Neural progenitor cell (in vitro differentiated cells): ENCODE measurements around the gene GPRIN3. TPM values are rescaled to one million over a fixed set of nuclear protein-coding genes. Genes with fewer than 3 reads are reported as not detected.

Experiments used
- DNase-seq: peaks from one replicate; pipeline ENCODE4 v3.0.0-alpha.2; 2016; ENCODE audit warnings: low spot score
- H2AFZ ChIP-seq: fragments of 200-600 bp; sonication (generic); replicated peaks from 2 replicates; pipeline ENCODE4 v1.6.1; 2016; ENCODE audit warnings: antibody characterized with exemption
- H3F3A ChIP-seq: fragments of 200-600 bp; sonication (generic); 2 replicates; pipeline ENCODE4 v1.6.1; 2016; ENCODE audit warnings: antibody characterized with exemption, low read depth
- H3K27ac ChIP-seq: fragments of 200-600 bp; sonication (generic); 2 replicates; pipeline ENCODE4 v1.5.1; 2016; ENCODE audit warnings: mild to moderate bottlenecking
- H3K27me3 ChIP-seq: fragments of 200-600 bp; sonication (generic); 2 replicates; pipeline ENCODE4 v1.6.1; 2016; ENCODE audit warnings: mild to moderate bottlenecking, moderate library complexity
- H3K36me3 ChIP-seq: fragments of 200-600 bp; sonication (generic); 2 replicates; pipeline ENCODE4 v1.5.1; 2016
- H3K4me1 ChIP-seq: fragments of 200-600 bp; sonication (generic); 2 replicates; pipeline ENCODE4 v1.6.1; 2016; ENCODE audit warnings: mixed run types
- H3K4me2 ChIP-seq: fragments of 200-600 bp; sonication (generic); 2 replicates; pipeline ENCODE4 v1.6.1; 2016
- H3K4me3 ChIP-seq: fragments of 200-600 bp; sonication (generic); 2 replicates; pipeline ENCODE4 v1.5.1; 2016
- H3K79me2 ChIP-seq: fragments of 200-600 bp; sonication (generic); 2 replicates; pipeline ENCODE4 v1.6.1; 2016; ENCODE audit warnings: low read depth
- H3K9ac ChIP-seq: fragments of 200-600 bp; sonication (generic); 2 replicates; pipeline ENCODE4 v1.6.1; 2016
- H3K9me3 ChIP-seq: fragments of 200-600 bp; sonication (generic); 2 replicates; pipeline ENCODE4 v1.5.1; 2016; ENCODE audit warnings: low read depth
- H4K20me1 ChIP-seq: fragments of 200-600 bp; sonication (generic); 2 replicates; pipeline ENCODE4 v1.6.1; 2016; ENCODE audit warnings: low read depth
- H3K27ac Mint-ChIP-seq: 3 replicates; pipeline ENCODE4 v1.8.0; 2021; ENCODE audit warnings: mixed read lengths
- H3K27me3 Mint-ChIP-seq: 2 replicates; pipeline ENCODE4 v1.8.0; 2022; ENCODE audit warnings: low read depth, mild to moderate bottlenecking, inconsistent platforms, moderate library complexity, mixed read lengths; ENCODE audit not compliant: insufficient read depth
- H3K36me3 Mint-ChIP-seq: 3 replicates; pipeline ENCODE4 v1.8.0; 2021; ENCODE audit warnings: mixed read lengths
- H3K4me1 Mint-ChIP-seq: 3 replicates; pipeline ENCODE4 v1.8.0; 2021; ENCODE audit warnings: mixed read lengths
- H3K4me3 Mint-ChIP-seq: 3 replicates; pipeline ENCODE4 v1.8.0; 2021; ENCODE audit warnings: mild to moderate bottlenecking, moderate library complexity, mixed read lengths
- H3K9me3 Mint-ChIP-seq: 3 replicates; pipeline ENCODE4 v1.8.0; 2020; ENCODE audit warnings: mixed read lengths
- CTCF ChIP-seq: fragments of 200-600 bp; sonication (generic); IDR thresholded peaks from 2 replicates; pipeline ENCODE4 v1.5.1; 2017; ENCODE audit warnings: antibody characterized with exemption, mild to moderate bottlenecking
- EZH2 ChIP-seq: fragments of 200-600 bp; sonication (generic); IDR thresholded peaks from 2 replicates; pipeline ENCODE4 v1.6.1; 2017; ENCODE audit warnings: antibody characterized with exemption, mild to moderate bottlenecking, moderate library complexity
- EZH2phosphoT487 ChIP-seq: fragments of 200-600 bp; sonication (generic); IDR thresholded peaks from 2 replicates; pipeline ENCODE4 v1.6.1; 2017; ENCODE audit warnings: antibody characterized with exemption
- total RNA-seq: library from RNA; depleted of rRNA; stranded (reverse); fragments of >200 nt; gene quantifications from 2 replicates; pipeline ENCODE4 v1.2.3, GENCODE V29; 2015; ENCODE audit warnings: low replicate concordance

Gene GPRIN3
- total RNA-seq, 1 donor from 2014 or later, result 0.15 TPM

- H3K27me3 Mint-ChIP-seq, result no peaks in the 10 kb centered on the region
- no peaks in the 10 kb centered on the region for H3K9me3 Mint-ChIP-seq
- Histone ChIP-seq H3K79me2 (no peaks in the 10 kb centered on the region), H3K27ac (no peak overlapping the region), H3K4me1 (no peaks in the 10 kb centered on the region), H3F3A (no peaks in the 10 kb centered on the region), H3K4me3 (no peak overlapping the region), H3K9ac (no peak overlapping the region), H3K27me3 (no peaks in the 10 kb centered on the region), H4K20me1 (no peaks in the 10 kb centered on the region), H3K4me2 (no peak overlapping the region), H3K9me3 (no peaks in the 10 kb centered on the region), H2AFZ (no peak overlapping the region), H3K36me3 (no peaks in the 10 kb centered on the region)
- no peak for DNase-seq
- H3K27ac Mint-ChIP-seq, result no peak overlapping the region
- H3K4me1 Mint-ChIP-seq, result no peaks in the 10 kb centered on the region
- no peaks in the 10 kb centered on the region for H3K36me3 Mint-ChIP-seq
- TF ChIP-seq EZH2 (no peak), EZH2phosphoT487 (no peak), CTCF (no peak)
- H3K4me3 Mint-ChIP-seq, result no peak overlapping the region
These were observed 29.3 kb upstream of the GPRIN3 start for GRCh38 chr4:89336818-89337420.

- Histone ChIP-seq H3K4me2 (no peak overlapping the region), H3K27ac (no peak overlapping the region), H3F3A (no peaks in the 10 kb centered on the region), H3K4me3 (no peak overlapping the region), H3K79me2 (no peaks in the 10 kb centered on the region), H4K20me1 (no peaks in the 10 kb centered on the region), H3K9me3 (no peaks in the 10 kb centered on the region), H3K9ac (no peak overlapping the region), H2AFZ (no peak overlapping the region), H3K27me3 (no peaks in the 10 kb centered on the region), H3K4me1 (no peaks in the 10 kb centered on the region), H3K36me3 (no peaks in the 10 kb centered on the region)
- TF ChIP-seq EZH2phosphoT487 (no peak), CTCF (no peak), EZH2 (no peak)
- Mint-ChIP-seq H3K4me3 (no peak overlapping the region), H3K4me1 (no peaks in the 10 kb centered on the region), H3K27ac (no peak overlapping the region), H3K27me3 (peaks cover 2% of the 10 kb centered on the region), H3K9me3 (no peaks in the 10 kb centered on the region), H3K36me3 (no peaks in the 10 kb centered on the region)
- DNase-seq, result no peak
These were observed 27.2 kb upstream of the GPRIN3 start for GRCh38 chr4:89334830-89335229.

GRCh38 chr4:89334311-89334710 lies 26.7 kb upstream of the GPRIN3 start:
- Histone ChIP-seq H3K4me1 (no peaks in the 10 kb centered on the region), H4K20me1 (no peaks in the 10 kb centered on the region), H3K9ac (no peak overlapping the region), H3F3A (no peaks in the 10 kb centered on the region), H3K9me3 (no peaks in the 10 kb centered on the region), H3K79me2 (no peaks in the 10 kb centered on the region), H3K4me2 (no peak overlapping the region), H3K36me3 (no peaks in the 10 kb centered on the region), H3K27ac (no peak overlapping the region), H3K4me3 (no peak overlapping the region), H3K27me3 (no peaks in the 10 kb centered on the region), H2AFZ (no peak overlapping the region)
- no peak for TF ChIP-seq CTCF
- TF ChIP-seq EZH2phosphoT487, result no peak
- no peak for TF ChIP-seq EZH2
- H3K4me3 Mint-ChIP-seq, result no peak overlapping the region
- H3K27me3 Mint-ChIP-seq, result peaks cover 2% of the 10 kb centered on the region
- no peaks in the 10 kb centered on the region for H3K9me3 Mint-ChIP-seq
- DNase-seq, result no peak
- H3K4me1 Mint-ChIP-seq, result no peaks in the 10 kb centered on the region
- no peak overlapping the region for H3K27ac Mint-ChIP-seq
- H3K36me3 Mint-ChIP-seq, result no peaks in the 10 kb centered on the region
